Liver (tissue), 3 donors: ENCODE measurements around the gene MYO1H.

Experiments used
- GABPA ChIP-seq, 2 donors: IDR thresholded peaks in 1 of 2; conservative IDR thresholded peaks in 1 of 2; 2 replicates each; pipeline ENCODE4 v1.6.1; 2016; ENCODE audit warnings: antibody characterized with exemption in 2 of 2, mild to moderate bottlenecking in 1 of 2, moderate library complexity in 1 of 2
- YY1 ChIP-seq: IDR thresholded peaks from 2 replicates; pipeline ENCODE4 v1.6.1; 2016; ENCODE audit warnings: antibody characterized with exemption, mild to moderate bottlenecking
- TF ChIP-seq, protein P1 (sequence below): fragments of 150-350 bp; IDR thresholded peaks from 2 replicates; pipeline ENCODE4 v1.5.1; 2017; ENCODE audit warnings: improper control_type of control experiment, low read depth, low read length; ENCODE audit not compliant: missing input control
- donor health status: healthy.
- donor health status: healthy.

DNA sequence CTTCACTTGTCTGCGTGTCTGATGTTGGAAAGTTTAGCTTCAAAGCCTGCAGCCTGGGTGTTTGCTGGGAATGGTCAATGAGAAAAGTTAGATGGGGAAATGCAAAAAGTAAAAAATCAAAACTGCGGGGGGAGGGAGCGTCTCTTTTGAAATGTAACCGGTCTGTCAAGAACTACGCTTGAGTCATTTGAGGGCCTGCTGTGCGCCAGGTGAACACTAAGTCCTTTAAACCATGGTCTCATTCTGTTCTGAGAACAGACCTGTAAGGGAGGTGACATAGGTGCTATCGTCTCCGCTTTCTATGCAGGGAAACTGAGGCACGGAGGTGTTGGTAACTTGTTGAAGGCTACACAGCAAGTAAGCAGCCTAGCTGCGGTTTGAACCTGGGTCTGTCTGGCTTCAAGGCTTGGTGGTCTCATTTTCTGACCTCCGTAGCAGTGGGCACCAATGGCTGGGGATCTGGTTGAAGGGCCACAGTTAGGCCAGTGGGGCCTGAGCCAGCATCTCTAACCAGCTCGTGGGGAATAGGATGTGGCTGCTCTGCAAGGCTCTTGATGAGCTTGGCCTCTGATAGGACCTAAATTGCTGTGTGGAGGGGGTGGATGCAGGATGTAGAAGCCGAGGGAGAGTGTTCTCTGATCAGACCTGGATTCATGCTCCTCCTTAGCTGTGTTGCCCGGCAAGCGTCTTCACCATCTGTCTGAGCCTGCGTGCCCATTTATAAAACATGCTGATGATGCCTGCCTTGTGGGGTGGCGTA lies 87.9 kb downstream of the MYO1H start:
- no peak for TF ChIP-seq YY1
- TF ChIP-seq, protein P1, sequence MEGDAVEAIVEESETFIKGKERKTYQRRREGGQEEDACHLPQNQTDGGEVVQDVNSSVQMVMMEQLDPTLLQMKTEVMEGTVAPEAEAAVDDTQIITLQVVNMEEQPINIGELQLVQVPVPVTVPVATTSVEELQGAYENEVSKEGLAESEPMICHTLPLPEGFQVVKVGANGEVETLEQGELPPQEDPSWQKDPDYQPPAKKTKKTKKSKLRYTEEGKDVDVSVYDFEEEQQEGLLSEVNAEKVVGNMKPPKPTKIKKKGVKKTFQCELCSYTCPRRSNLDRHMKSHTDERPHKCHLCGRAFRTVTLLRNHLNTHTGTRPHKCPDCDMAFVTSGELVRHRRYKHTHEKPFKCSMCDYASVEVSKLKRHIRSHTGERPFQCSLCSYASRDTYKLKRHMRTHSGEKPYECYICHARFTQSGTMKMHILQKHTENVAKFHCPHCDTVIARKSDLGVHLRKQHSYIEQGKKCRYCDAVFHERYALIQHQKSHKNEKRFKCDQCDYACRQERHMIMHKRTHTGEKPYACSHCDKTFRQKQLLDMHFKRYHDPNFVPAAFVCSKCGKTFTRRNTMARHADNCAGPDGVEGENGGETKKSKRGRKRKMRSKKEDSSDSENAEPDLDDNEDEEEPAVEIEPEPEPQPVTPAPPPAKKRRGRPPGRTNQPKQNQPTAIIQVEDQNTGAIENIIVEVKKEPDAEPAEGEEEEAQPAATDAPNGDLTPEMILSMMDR: no peak
- TF ChIP-seq GABPA (IDR thresholded peaks at IDR 0.05 in 1 of 2, conservative IDR thresholded peaks at IDR 0.05 in 1 of 2): no peak
